PFSK-1 (cell line): Measurements from ENCODE around the gene HP1BP3.

Experiments
- FOXP2 ChIP-seq: optimal IDR thresholded peaks from 2 replicates; pipeline ENCODE3; 2011; ENCODE audit warnings: borderline replicate concordance, control low read depth, inconsistent platforms; ENCODE audit not compliant: insufficient read depth; ENCODE audit errors: extremely low read length, extremely low read depth
- POLR2AphosphoS5 ChIP-seq: IDR thresholded peaks from 2 replicates; pipeline ENCODE4 v1.6.1; 2012; ENCODE audit warnings: low read depth, mild to moderate bottlenecking, control low read depth, low read length, moderate library complexity
- REST ChIP-seq, 2 experiments: IDR thresholded peaks; 2 replicates each; pipeline versions ENCODE4 v1.6.1 to v1.8.0; 2011 to 2012; ENCODE audit warnings: low read depth in 2 of 2, low read length in 2 of 2, control low read depth in 1 of 2, inconsistent platforms in 1 of 2, mild to moderate bottlenecking in 1 of 2, moderate library complexity in 1 of 2; ENCODE audit not compliant: insufficient read depth in 1 of 2
- SIN3A ChIP-seq: IDR thresholded peaks from 2 replicates; pipeline ENCODE4 v1.6.1; 2012; ENCODE audit warnings: mild to moderate bottlenecking, low read length, moderate library complexity, borderline replicate concordance; ENCODE audit not compliant: insufficient read depth
- TAF1 ChIP-seq: IDR thresholded peaks from 2 replicates; pipeline ENCODE4 v1.6.1; 2012; ENCODE audit warnings: low read length, control low read depth, borderline replicate concordance; ENCODE audit not compliant: insufficient read depth

DNA sequence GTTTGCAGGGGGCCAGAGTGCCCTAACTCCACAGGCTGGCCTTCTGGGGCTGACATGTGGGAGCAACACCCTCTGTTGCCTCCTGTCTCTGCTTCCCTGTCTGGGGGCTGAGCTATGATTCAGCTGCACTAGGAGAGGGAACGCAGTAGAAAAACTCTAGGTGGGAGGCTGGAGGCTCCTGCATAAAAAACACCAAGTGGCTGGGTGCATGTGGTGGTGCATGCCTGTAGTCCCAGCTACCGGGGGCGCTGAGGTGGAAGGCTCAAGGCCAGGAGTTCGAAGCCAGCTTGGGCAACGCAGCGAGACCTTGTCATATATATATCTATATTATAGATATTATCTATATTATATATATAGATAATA is 74.9 kb downstream of the HP1BP3 start:
- TF ChIP-seq POLR2AphosphoS5, result no peak
- no peak for TF ChIP-seq TAF1
- no peak for TF ChIP-seq REST (IDR thresholded peaks at IDR 0.05; ENCODE audit: insufficient read depth in 1 of 2, low read depth in 2 of 2, low read length in 2 of 2)
- TF ChIP-seq SIN3A, result no peak
- no peak for TF ChIP-seq FOXP2
